ENCODE data around the gene UNC80. TPM values are rescaled to one million over a fixed set of nuclear protein-coding genes. Genes with fewer than 3 reads are reported as not detected.

Gene UNC80
- total RNA-seq, 3 donors from 2014 or later (not counting 1 experiment from before 2014, with no cell fraction given) = not detected

DNA sequence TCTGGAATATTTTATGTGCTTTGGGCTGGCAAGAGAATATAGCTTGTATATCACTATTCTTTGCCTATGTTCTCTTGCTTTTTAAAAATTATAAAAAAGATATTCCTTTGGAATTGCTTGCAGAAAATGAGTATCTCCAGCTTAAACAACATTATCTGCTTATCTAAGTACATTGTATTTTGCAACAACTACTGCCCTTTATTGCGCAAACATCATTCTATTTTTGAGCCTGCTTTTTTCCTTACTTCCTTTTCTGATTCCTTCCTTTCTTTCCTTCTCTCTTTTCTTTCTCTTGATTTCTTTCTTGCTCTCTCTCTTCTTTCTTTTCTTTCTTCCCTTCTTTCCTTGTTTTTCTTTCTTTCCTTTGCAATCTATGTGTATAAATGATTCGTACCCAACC lies 74.0 kb downstream of the UNC80 start:
- no peak overlapping the region for H3K4me3 Mint-ChIP-seq
- no peaks in the 10 kb centered on the region for H3K36me3 Mint-ChIP-seq
- H3K27ac ChIP-seq (ENCODE audit: low read length) = no peak overlapping the region
- H3K36me3 ChIP-seq (ENCODE audit: control insufficient read depth, insufficient read depth, low read length) = no peaks in the 10 kb centered on the region
- H3K9me3 Mint-ChIP-seq = peaks cover 2 to 3% of the 10 kb centered on the region in 2 donors
- DNase-seq (no peak), ATAC-seq (no peak)
- no peaks in the 10 kb centered on the region for H3K27me3 Mint-ChIP-seq (ENCODE audit: low read depth in 2 of 2)
- intact Hi-C loops (cut with micrococcal nuclease) = no loop called here
- no peak overlapping the region for H3K27ac Mint-ChIP-seq
- H3K4me1 Mint-ChIP-seq = no peaks in the 10 kb centered on the region
- WGBS (ENCODE audit: insufficient coverage) = 90% methylated on average over 1 of the region's 2 CpGs
- H3K9me3 ChIP-seq (ENCODE audit: control insufficient read depth, insufficient read depth, low read length) = no peaks in the 10 kb centered on the region
- TF ChIP-seq, protein P1, sequence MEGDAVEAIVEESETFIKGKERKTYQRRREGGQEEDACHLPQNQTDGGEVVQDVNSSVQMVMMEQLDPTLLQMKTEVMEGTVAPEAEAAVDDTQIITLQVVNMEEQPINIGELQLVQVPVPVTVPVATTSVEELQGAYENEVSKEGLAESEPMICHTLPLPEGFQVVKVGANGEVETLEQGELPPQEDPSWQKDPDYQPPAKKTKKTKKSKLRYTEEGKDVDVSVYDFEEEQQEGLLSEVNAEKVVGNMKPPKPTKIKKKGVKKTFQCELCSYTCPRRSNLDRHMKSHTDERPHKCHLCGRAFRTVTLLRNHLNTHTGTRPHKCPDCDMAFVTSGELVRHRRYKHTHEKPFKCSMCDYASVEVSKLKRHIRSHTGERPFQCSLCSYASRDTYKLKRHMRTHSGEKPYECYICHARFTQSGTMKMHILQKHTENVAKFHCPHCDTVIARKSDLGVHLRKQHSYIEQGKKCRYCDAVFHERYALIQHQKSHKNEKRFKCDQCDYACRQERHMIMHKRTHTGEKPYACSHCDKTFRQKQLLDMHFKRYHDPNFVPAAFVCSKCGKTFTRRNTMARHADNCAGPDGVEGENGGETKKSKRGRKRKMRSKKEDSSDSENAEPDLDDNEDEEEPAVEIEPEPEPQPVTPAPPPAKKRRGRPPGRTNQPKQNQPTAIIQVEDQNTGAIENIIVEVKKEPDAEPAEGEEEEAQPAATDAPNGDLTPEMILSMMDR (IDR thresholded peaks at IDR 0.05) = no peak
- H3K4me3 ChIP-seq (ENCODE audit: low read length) = no peak overlapping the region
- H3K27me3 ChIP-seq (ENCODE audit: control insufficient read depth, insufficient read depth, low read length) = no peaks in the 10 kb centered on the region
- H3K4me1 ChIP-seq (ENCODE audit: control insufficient read depth, insufficient read depth, low read length) = no peaks in the 10 kb centered on the region

DNA sequence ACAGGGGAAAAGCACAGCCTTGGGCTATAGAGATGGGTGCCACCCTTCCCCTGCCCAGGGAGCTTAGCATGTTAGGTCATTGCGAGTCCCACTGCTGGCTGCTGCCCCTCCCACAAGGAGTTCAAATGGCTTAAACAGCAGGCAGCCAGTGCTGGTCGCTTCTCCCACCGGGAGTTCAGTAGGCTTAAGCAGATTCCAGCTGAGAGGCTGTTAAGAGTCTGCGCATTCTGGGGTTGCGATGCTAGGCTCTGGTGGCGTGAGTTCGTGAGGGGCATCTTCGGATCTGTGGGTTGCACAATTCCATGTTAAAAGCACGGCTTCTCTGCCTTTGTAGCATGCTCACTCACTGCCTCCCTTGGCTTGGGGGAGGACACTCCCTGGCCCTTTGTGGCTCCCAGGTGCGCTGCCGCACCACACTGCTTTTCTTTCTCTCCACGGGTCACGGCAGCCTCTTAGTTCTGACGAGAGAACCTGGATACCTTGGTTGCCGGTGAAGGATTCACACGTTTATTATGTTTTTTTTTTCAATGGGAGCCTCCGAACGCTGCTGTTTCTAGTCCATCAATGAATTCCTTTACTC lies 93.2 kb downstream of the UNC80 start:
- DNase-seq (no peak), ATAC-seq (no peak)
- H3K9me3 ChIP-seq (ENCODE audit: control insufficient read depth, insufficient read depth, low read length) = peaks cover 3% of the 10 kb centered on the region
- H3K4me1 ChIP-seq (ENCODE audit: control insufficient read depth, insufficient read depth, low read length) = no peaks in the 10 kb centered on the region
- Mint-ChIP-seq H3K9me3 (peaks cover 12 to 15% of the 10 kb centered on the region in 2 donors), H3K36me3 (no peaks in the 10 kb centered on the region), H3K27me3 (ENCODE audit: low read depth in 2 of 2) (no peaks in the 10 kb centered on the region), H3K4me1 (no peaks in the 10 kb centered on the region), H3K4me3 (no peak overlapping the region), H3K27ac (no peak overlapping the region)
- TF ChIP-seq, protein P1 (IDR thresholded peaks at IDR 0.05) = no peak
- no peaks in the 10 kb centered on the region for H3K27me3 ChIP-seq (ENCODE audit: control insufficient read depth, insufficient read depth, low read length)
- no peaks in the 10 kb centered on the region for H3K36me3 ChIP-seq (ENCODE audit: control insufficient read depth, insufficient read depth, low read length)
- H3K27ac ChIP-seq (ENCODE audit: low read length) = no peak overlapping the region
- H3K4me3 ChIP-seq (ENCODE audit: low read length) = no peak overlapping the region
- intact Hi-C loops (cut with micrococcal nuclease) = no loop called here
- 68% methylated on average over 18 of the region's 18 CpGs for WGBS (ENCODE audit: insufficient coverage)

DNA sequence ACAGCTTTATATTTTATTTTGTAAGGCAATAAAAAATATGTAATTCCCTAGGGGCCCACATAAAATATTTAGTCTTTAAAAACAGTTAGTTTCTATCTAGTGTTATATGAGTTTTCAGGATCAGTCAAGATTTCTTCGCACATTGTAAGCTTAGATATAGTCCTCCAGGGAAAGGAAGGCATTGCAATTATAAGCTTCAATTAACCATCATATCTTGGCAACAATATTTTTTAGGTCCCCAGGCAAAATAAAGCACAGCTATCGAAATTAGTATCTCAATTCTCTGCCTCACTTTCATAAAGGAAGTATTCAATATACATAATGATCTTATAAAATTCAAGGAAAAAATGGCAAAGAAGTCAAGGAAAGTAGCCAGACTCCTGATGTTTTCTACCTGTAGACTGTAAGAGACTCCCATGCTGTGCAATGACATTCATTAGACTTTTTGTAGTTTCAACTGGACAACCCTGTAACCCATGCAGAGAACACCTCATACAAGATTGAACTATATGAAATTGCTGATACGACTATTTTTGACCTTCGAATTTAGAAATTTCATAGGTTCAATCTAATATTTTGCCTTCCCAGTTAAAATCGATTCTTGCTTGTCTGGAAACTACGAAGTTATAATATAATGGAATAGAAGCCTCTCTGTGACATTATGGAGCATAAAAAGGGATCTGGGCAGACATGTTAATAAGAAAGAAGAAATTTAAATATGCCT lies 96.8 kb downstream of the UNC80 start:
- H3K36me3 ChIP-seq (ENCODE audit: control insufficient read depth, insufficient read depth, low read length) = no peaks in the 10 kb centered on the region
- H3K4me1 ChIP-seq (ENCODE audit: control insufficient read depth, insufficient read depth, low read length) = no peaks in the 10 kb centered on the region
- intact Hi-C loops (cut with micrococcal nuclease) = no loop called here
- WGBS (ENCODE audit: insufficient coverage) = 95% methylated on average over 5 of the region's 6 CpGs
- ATAC-seq (no peak), DNase-seq (no peak)
- no peaks in the 10 kb centered on the region for H3K4me1 Mint-ChIP-seq
- peaks cover 5 to 7% of the 10 kb centered on the region in 2 donors for H3K9me3 Mint-ChIP-seq
- peaks cover 3% of the 10 kb centered on the region for H3K9me3 ChIP-seq (ENCODE audit: control insufficient read depth, insufficient read depth, low read length)
- H3K4me3 Mint-ChIP-seq = no peak overlapping the region
- H3K36me3 Mint-ChIP-seq = no peaks in the 10 kb centered on the region
- H3K27me3 ChIP-seq (ENCODE audit: control insufficient read depth, insufficient read depth, low read length) = no peaks in the 10 kb centered on the region
- TF ChIP-seq, protein P1 (IDR thresholded peaks at IDR 0.05) = no peak
- H3K27ac ChIP-seq (ENCODE audit: low read length) = no peak overlapping the region
- no peak overlapping the region for H3K4me3 ChIP-seq (ENCODE audit: low read length)
- no peaks in the 10 kb centered on the region for H3K27me3 Mint-ChIP-seq (ENCODE audit: low read depth in 2 of 2)
- H3K27ac Mint-ChIP-seq = no peak overlapping the region

All from natural killer cell (primary cell).